ENCODE data around the gene DNAH11.
A peak's percentile ranks its signal among the peaks of the same experiment; 100 is the strongest.
"Not testable (repeated sequence)": the region's sequence is repeated elsewhere in the genome, so short reads cannot be mapped to it uniquely, and the experiment has no call there.

Gene DNAH11

DNA sequence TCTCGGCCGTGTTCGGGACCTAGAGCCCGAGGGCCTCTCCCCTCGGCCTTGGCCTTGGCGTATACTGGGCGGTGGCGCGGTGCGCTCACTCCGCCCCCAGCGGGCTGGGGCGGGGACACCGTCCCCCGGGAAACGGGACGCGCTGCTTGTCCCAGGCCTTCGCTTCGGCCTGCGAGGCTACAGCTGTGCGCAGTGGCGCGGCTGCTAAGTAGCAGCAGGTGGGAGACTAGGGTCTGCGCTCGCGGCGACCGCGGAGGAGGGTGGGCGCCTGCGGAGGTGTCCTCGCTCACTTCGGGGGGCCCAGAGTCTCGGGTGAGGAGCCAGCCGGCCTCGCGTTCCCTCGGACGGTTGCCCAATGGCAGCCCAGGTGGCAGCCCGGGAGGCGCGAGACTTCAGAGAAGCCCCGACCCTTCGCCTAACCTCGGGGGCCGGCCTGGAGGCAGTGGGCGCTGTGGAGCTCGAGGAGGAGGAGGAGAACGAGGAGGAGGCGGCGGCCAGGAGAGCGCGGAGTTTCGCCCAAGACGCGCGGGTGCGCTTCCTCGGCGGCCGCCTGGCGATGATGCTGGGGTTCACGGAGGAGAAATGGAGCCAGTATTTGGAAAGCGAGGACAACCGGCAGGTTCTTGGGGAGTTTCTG is at the start of gene DNAH11:
Gene DNAH11 (plus strand): TSS at position 149 of the 637 bp plus-strand sequence. CDS start 207 bp downstream, at position 356.
- DNase-seq: peak; percentile 20

GRCh38 chr7:21495731-21496130 is 47.1 kb upstream of the DNAH11 start:
- DNase-seq: no peak

DNA sequence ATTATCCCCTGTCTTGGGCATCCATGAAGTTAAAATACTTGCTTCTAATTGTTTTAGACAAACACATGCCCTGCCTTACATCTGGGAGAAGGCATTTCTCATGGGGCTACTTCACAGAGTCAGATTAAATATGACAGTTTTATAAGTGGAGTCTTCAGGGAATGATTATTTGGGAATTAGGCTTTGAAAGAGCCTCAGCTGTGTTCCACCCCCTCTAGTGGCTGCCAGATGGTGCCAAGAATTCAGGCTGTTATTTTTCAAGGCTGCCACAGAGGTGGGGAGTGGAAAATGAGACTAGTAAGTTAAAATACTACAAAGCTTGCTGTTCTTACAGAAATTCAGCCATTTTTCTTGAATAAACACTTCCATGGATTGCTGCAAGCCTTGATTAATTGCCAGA is 45.8 kb upstream of the DNAH11 start:
- no peak for DNase-seq

DNA sequence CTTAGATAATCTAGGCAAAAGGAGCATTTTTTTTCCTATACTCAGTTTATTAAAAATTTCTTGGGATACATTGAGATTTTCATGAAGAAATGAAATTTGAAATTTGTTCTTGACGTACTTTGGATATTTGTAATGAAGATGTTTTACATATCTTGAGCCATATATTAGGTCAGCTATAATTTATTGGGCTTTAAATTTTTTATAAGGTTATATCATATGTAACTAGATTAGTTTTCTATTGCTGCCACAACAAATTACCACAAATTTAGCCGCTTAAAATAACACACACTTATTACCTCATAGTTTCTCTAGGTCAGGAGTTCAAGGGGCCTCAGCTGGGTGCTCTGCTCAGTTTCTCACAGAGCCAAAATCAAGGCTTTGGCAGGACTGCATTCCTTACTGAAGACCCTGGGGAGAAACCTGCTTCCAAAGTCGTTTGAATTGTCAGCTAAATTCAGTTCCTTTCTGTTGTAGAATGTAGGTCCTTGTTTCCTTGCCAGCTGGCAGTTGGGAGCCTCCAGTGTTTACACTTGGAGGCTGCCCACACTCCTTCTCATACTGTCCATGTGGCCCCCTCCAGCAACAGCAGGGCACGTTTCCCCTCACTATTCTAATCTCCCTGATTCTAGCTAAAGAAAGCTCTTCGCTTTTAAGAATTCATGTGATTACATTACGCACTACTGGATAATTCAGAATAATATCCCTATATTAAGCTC is 42.6 kb upstream of the DNAH11 start:
- DNase-seq: no peak

GRCh38 chr7:21504021-21504420 is 38.8 kb upstream of the DNAH11 start:
- DNase-seq: peak; percentile 33

GRCh38 chr7:21507627-21508343 is 35.1 kb upstream of the DNAH11 start:
- DNase-seq: peak; percentile 24

DNA sequence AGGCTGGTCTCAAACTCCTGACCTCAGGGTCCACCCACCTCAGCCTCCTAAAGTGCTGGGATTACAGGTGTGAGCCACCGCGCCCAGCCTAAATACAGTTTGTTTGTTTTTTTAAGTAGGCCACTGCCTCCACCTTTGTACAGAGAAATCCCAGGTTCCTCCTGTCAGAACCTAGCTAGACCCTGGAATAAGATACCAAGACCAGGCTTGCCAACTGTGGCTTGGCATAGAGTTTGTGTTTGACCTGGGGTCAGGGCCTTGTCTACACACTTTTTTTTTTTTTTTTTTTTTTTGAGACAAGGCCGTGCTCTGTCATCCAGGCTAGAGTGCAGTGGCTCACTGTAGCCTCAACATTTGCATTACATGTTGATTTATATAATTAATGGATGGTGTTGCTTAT is 34.3 kb upstream of the DNAH11 start:
- DNase-seq: no peak

GRCh38 chr7:21514062-21514461 is 28.8 kb upstream of the DNAH11 start:
- no peak for DNase-seq

DNA sequence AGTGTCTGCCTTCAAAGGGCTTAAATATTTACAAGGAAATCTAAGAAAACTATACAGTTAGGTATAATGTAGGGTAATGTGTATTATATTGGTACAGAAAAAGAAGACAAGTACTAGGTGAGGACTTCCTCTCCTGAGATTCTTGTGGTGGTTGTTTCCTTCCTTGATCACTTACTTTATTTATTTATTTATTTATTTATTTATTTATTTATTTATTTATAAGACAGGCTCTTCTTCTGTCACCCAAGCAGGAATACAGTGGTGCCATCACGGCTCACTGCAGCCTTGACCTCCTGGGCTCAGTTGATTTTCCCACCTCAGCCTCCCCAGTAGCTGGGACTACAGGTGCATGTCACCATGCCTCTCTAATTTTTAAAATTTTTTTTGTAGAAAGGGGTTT is 18.2 kb upstream of the DNAH11 start:
- no peak for DNase-seq

DNA sequence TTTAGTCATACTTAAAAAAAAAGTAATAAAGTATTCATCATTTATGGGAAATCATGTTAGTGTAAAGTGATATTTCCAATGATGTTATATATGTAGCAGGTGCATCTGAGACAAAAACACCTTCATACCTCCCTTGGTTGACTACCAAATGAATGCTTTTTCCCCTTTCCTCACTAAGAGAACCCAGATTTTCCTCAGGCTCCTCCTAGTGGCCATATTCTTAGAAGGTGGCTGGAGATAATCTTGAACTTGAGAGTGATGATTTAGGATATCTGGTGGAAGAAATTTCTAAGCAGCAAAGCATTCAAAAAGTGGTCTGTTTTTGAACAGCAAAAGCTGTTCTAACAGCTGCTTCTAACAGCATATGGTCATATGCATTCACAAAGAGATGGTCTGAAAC is 16.8 kb upstream of the DNAH11 start:
- no peak for DNase-seq

DNA sequence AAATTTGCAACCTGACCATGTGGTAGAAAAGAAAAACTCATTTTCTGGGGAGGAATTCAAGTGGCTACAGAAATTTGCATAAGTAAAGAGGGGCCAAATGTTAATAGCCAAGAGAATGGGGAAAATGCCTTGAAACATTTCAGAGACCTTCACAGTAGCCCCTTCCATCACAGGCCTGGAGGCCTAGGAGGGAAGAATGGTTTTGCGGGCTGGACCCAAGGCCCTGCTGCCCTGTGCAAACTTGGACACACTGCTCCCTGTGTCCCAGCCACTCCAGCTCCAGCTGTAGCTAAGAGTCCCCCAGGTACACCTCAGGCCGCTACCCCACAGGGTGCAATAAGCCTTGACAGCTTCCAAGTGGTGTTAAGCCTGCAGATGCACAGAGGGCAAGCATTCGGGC is 16.4 kb upstream of the DNAH11 start:
- no peak for DNase-seq

- not testable (repeated sequence) for DNase-seq
Measured at GRCh38 chr7:21532485-21532884, 10.4 kb upstream of the DNAH11 start.

DNA sequence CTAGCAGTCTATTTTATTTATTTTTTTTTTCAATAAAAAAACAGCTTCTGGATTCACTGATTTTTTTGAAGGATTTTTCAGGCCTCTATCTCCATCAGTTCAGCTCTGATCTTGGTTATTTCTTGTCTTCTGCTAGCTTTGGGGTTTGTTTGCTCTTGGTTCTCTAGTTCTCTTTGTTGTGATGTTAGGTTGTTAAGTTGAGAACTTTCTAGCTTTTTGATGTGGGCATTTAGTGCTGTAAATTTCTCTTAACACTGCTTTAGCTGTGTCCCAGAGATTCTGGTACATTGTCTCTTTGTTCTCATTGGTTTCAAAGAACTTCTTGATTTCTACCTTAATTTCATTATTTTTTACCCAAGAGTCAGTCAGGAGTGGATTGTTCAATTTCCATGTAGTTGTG is 9.2 kb upstream of the DNAH11 start:
- DNase-seq: not testable (repeated sequence)

DNA sequence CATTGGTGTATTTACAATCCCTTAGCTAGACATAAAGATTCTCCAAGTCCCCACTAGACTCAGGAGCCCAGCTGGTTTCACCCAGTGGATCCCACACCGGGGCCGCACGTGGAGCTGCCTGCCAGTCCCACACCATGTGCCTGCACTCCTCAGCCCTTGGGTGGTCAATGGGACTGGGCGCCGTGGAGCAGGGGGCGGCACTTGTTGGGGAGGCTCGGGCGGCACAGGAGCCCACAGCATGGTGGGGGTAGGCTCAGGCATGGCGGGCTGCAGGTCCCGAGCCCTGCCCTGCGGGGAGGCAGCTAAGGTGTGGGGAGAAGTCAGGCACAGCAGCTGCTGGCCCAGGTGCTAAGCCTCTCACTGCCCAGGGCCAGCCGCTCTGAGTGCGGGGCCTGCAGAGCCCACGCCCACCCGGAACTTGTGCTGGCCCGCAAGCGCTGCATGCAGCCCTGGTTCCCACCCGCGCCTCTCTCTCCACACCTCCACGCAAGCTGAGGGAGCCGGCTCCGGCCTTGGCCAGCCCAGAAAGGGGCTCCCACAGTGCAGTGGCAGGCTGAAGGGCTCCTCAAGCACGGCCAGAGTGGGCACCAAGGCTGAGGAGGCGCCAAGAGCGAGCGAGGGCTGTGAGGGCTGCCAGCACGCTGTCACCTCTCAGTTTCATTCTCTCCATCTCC is 6.3 kb upstream of the DNAH11 start:
- DNase-seq: not testable (repeated sequence)

GRCh38 chr7:21538936-21539495 is 3.8 kb upstream of the DNAH11 start:
- DNase-seq: no peak

- peak; percentile 39 for DNase-seq
Measured at GRCh38 chr7:21543528-21544302, 876 bp downstream of the DNAH11 start.

- no peak for DNase-seq
Measured at GRCh38 chr7:21544303-21544656, 1.4 kb downstream of the DNAH11 start.

DNA sequence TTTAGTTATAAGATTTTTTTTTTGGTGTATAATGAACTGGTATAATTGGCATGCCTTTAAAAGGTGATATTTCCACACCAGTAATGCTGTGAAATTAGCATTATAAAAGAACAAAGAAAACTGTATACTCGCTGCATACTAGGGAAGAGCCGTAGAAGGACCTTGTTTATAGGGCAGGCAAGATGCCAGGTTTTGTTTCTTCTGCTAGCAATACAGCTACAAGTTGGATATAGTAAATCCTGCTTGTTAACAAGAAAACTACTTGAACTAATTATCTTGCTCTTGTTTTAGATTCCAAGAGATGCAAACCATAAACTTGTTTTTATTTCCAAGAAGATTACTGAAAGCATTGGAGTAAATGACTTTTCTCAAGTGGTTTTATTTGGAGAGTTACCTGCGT is 1.9 kb downstream of the DNAH11 start:
- peak; percentile 35 for DNase-seq

GRCh38 chr7:21547501-21547900 is 4.7 kb downstream of the DNAH11 start:
- DNase-seq: no peak

DNA sequence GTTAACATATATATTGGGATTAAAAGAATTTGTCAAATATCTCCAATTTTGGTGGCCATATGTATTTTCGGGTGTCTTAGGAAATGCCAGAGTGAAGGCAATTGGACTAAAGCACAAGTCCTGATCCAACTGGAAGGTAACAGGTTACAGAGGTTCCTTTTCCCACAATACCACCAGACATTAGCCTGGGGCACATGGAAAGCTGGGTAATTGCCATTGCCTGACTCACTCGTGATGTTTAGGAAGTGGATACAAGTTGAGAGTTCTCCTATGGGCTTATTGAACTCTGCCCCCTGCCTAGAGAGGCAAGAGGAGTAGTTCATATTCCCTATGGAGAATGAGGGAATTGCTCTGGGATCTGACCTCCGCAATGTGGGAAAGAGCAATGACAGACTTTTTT is 5.7 kb downstream of the DNAH11 start:
- no peak for DNase-seq

DNA sequence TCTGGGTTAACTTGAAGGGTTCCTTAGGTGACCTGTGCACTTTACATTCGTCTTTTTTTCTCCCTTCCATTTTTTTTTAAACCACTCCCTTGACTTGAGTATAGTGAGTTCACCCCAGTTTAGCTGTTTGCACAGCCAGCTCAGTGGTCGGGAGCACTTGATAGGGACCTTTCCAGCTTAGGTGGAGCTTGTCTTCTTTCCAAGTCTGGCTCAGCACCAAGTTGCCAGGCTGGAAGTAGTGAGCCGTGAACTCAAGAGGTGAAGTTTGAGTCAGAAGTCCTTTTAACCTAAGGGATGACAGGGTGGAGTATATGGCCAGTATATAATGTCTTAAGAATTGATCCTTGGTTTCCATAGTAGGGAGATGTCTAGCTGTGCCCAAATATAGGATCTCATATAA is 7.2 kb downstream of the DNAH11 start:
- no peak for DNase-seq

GRCh38 chr7:21550821-21551531 is 8.1 kb downstream of the DNAH11 start:
- DNase-seq: no peak

Measured in COR-L47 (cell line).